Measurements from ENCODE around the gene OR52E6. TPM values are rescaled to one million over a fixed set of nuclear protein-coding genes. Genes with fewer than 3 reads are reported as not detected.

The OR52E6 gene
- polyA plus RNA-seq, 1 experiment = not detected

GRCh38 chr11:5847711-5848110 lies 6.0 kb upstream of the OR52E6 start:
- Histone ChIP-seq H3K4me3 (ENCODE audit: low read depth, low read length) (no peak overlapping the region), H3K36me3 (ENCODE audit: control insufficient read depth, insufficient read depth, low read length) (no peaks in the 10 kb centered on the region), H3K27me3 (ENCODE audit: control insufficient read depth, insufficient read depth, low read length) (no peaks in the 10 kb centered on the region)
- ChIA-PET POLR2A (no interaction called here), CTCF (no interaction called here)
- TF ChIP-seq CTCF (IDR thresholded peaks at IDR 0.05; ENCODE audit: insufficient read depth, low read depth, low read length) = no peak
- DNase-seq (ENCODE audit: low read depth) = no peak

DNA sequence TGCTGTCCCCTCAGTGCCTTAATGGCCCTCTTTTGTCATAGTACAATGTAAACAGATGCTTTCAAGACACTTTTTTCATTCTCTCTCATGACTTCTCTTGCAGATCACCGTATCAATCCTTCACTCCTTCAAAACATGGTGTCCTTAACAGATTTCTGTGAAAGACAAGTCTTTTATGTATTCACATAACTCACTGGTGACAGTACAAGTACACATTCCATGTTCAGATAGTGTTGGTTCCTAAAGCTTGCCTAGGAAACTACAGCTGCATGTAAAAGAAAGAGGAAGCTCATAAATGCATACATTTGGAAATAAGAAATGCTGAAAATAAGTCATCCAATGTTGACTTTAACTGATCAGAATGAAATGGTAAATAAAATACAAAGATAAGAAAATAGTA lies 5.0 kb upstream of the OR52E6 start:
- TF ChIP-seq CTCF (IDR thresholded peaks at IDR 0.05; ENCODE audit: insufficient read depth, low read depth, low read length) = no peak
- H3K27me3 ChIP-seq (ENCODE audit: control insufficient read depth, insufficient read depth, low read length) = no peaks in the 10 kb centered on the region
- DNase-seq (ENCODE audit: low read depth) = no peak
- POLR2A ChIA-PET = no interaction called here
- no peak overlapping the region for H3K4me3 ChIP-seq (ENCODE audit: low read depth, low read length)
- no peaks in the 10 kb centered on the region for H3K36me3 ChIP-seq (ENCODE audit: control insufficient read depth, insufficient read depth, low read length)
- CTCF ChIA-PET = no interaction called here

- ChIA-PET POLR2A (no interaction called here), CTCF (no interaction called here)
- Histone ChIP-seq H3K27me3 (ENCODE audit: control insufficient read depth, insufficient read depth, low read length) (no peaks in the 10 kb centered on the region), H3K4me3 (ENCODE audit: low read depth, low read length) (no peak overlapping the region), H3K36me3 (ENCODE audit: control insufficient read depth, insufficient read depth, low read length) (no peaks in the 10 kb centered on the region)
- DNase-seq (ENCODE audit: low read depth) = no peak
- TF ChIP-seq CTCF (IDR thresholded peaks at IDR 0.05; ENCODE audit: insufficient read depth, low read depth, low read length) = no peak
Measured at GRCh38 chr11:5837695-5838094, 4.0 kb downstream of the OR52E6 start.

GRCh38 chr11:5833446-5833845 lies 8.3 kb downstream of the OR52E6 start:
- POLR2A ChIA-PET = no interaction called here
- no peaks in the 10 kb centered on the region for H3K27me3 ChIP-seq (ENCODE audit: control insufficient read depth, insufficient read depth, low read length)
- no peak for TF ChIP-seq CTCF (IDR thresholded peaks at IDR 0.05; ENCODE audit: insufficient read depth, low read depth, low read length)
- CTCF ChIA-PET = no interaction called here
- H3K4me3 ChIP-seq (ENCODE audit: low read depth, low read length) = no peak overlapping the region
- DNase-seq (ENCODE audit: low read depth) = no peak
- H3K36me3 ChIP-seq (ENCODE audit: control insufficient read depth, insufficient read depth, low read length) = no peaks in the 10 kb centered on the region

- Histone ChIP-seq H3K36me3 (ENCODE audit: control insufficient read depth, insufficient read depth, low read length) (no peaks in the 10 kb centered on the region), H3K4me3 (ENCODE audit: low read depth, low read length) (no peak overlapping the region), H3K27me3 (ENCODE audit: control insufficient read depth, insufficient read depth, low read length) (no peaks in the 10 kb centered on the region)
- ChIA-PET POLR2A (no interaction called here), CTCF (no interaction called here)
- no peak for DNase-seq (ENCODE audit: low read depth)
- TF ChIP-seq CTCF (IDR thresholded peaks at IDR 0.05; ENCODE audit: insufficient read depth, low read depth, low read length) = no peak
Measured at GRCh38 chr11:5831196-5831829, 10.4 kb downstream of the OR52E6 start.
